ENCODE data around the gene RXFP3. TPM values are rescaled to one million over a fixed set of nuclear protein-coding genes. Genes with fewer than 3 reads are reported as not detected.

RXFP3 gene
- total RNA-seq, 4 donors from 2014 or later, result not detected

DNA sequence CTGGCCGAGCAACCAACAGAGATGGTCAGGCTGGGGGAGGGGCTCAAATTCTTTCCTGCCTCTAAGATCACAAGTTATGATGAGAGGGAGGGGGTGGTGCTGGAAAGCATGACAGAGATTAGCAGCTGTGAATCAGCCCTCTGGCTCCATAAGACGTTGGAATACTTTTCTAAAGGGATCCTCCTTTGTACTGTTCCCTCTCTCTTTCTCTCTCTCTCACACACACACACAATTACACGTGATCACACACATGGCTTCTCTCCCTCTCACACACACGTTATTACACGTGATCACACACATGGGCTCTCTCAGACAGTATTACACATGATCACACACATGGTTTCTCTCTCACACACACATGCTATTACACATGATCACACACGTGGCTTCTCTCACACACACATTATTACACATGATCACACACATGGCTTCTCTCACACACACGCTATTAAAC is 48.5 kb downstream of the RXFP3 start, which contains the start of gene SLC45A2:
Gene SLC45A2, minus strand, starts transcription at position 23 of the 454 bp plus-strand sequence. CDS start 110 bp downstream, outside the sequence.
- TF ChIP-seq, protein P1, sequence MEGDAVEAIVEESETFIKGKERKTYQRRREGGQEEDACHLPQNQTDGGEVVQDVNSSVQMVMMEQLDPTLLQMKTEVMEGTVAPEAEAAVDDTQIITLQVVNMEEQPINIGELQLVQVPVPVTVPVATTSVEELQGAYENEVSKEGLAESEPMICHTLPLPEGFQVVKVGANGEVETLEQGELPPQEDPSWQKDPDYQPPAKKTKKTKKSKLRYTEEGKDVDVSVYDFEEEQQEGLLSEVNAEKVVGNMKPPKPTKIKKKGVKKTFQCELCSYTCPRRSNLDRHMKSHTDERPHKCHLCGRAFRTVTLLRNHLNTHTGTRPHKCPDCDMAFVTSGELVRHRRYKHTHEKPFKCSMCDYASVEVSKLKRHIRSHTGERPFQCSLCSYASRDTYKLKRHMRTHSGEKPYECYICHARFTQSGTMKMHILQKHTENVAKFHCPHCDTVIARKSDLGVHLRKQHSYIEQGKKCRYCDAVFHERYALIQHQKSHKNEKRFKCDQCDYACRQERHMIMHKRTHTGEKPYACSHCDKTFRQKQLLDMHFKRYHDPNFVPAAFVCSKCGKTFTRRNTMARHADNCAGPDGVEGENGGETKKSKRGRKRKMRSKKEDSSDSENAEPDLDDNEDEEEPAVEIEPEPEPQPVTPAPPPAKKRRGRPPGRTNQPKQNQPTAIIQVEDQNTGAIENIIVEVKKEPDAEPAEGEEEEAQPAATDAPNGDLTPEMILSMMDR (IDR thresholded peaks at IDR 0.05; ENCODE audit: low read depth), result no peak

DNA sequence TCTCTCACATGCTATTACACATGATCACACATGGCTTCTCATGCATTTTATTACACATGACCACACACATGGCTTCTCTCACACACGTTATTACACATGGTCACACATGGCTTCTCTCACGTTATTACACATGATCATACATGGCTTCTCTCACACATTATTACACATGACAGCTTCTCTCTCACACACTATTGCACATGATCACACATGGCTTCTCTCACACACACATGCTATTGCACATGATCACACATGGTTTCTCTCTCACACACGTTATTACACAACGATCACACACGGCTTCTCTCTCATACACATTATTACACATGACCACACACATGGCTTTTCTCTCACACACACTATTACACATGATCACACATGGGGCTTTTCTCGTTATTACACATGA is 49.3 kb downstream of the RXFP3 start:
- TF ChIP-seq, protein P1 (IDR thresholded peaks at IDR 0.05; ENCODE audit: low read depth), result no peak

Small RNA genes within 50 kb of the gene (small RNA-seq; reads per million reads assigned to genes)
- not detected for gene RNU6-923P

Other genes starting within 250 kb of the RXFP3 start
- gene ADAMTS12, start 44.4 kb upstream of the RXFP3 start, total RNA-seq, result 10 to 100 TPM; 13.8 to 49.4 (median 20.2) TPM
- gene SLC45A2, start 48.3 kb downstream of the RXFP3 start, total RNA-seq, result not detected
- 10 to 100 TPM in 1 of 4 donors, 1 to 10 TPM in 3; 5.1 to 15.4 (median 7.0) TPM for gene AMACR, start 71.7 kb downstream of the RXFP3 start, total RNA-seq
- gene C1QTNF3, start 106.8 kb downstream of the RXFP3 start, total RNA-seq, result 1 to 10 TPM; 2.4 to 6.6 (median 4.7) TPM